HCT116 (cell line): ENCODE results near the gene FAM131A.

ENCODE experiments used
- CEBPB ChIP-seq: IDR thresholded peaks from 2 replicates; pipeline ENCODE4 v1.6.1; 2012; ENCODE audit warnings: low read depth
- CTCF ChIP-seq, 3 experiments: fragments of 200-600 bp in 1 of 3; sonication (generic) in 1 of 3; IDR thresholded peaks in 2 of 3; conservative IDR thresholded peaks in 1 of 3; 2 replicates each; pipeline ENCODE4 v1.5.1; 2012 to 2017; ENCODE audit warnings: low read depth in 2 of 3, low read length in 2 of 3, antibody characterized with exemption in 1 of 3, borderline replicate concordance in 1 of 3, control low read depth in 1 of 3, mild to moderate bottlenecking in 1 of 3, mixed read lengths in 1 of 3, mixed run types in 1 of 3, moderate library complexity in 1 of 3; ENCODE audit not compliant: insufficient read depth in 1 of 3
- EZH2 ChIP-seq: fragments of 200-600 bp; sonication (generic); IDR thresholded peaks from 2 replicates; pipeline ENCODE4 v1.6.1; 2017; ENCODE audit warnings: antibody characterized with exemption, mixed run types
- EZH2phosphoT487 ChIP-seq: fragments of 200-600 bp; IDR thresholded peaks from 2 replicates; pipeline ENCODE4 v1.6.1; 2018; ENCODE audit warnings: antibody characterized with exemption, borderline replicate concordance
- JUND ChIP-seq: IDR thresholded peaks from 2 replicates; pipeline ENCODE4 v1.6.1; 2012
- POLR2A ChIP-seq: IDR thresholded peaks from 2 replicates; pipeline ENCODE4 v1.7.0; 2011; ENCODE audit warnings: borderline replicate concordance; ENCODE audit not compliant: insufficient read depth, insufficient read length; ENCODE audit errors: extremely low read depth
- POLR2AphosphoS5 ChIP-seq: IDR thresholded peaks from 2 replicates; pipeline ENCODE4 v1.6.1; 2011; ENCODE audit warnings: mild to moderate bottlenecking, low read depth, low read length, moderate library complexity
- REST ChIP-seq: IDR thresholded peaks from 2 replicates; pipeline ENCODE4 v1.6.1; 2012; ENCODE audit warnings: low read depth
- ZNF274 ChIP-seq: fragments of 200-500 bp; sonication (Bioruptor generic); IDR thresholded peaks from 2 replicates; pipeline ENCODE4 v1.6.1; 2014; ENCODE audit warnings: mild to moderate bottlenecking, low read depth, low read length, inconsistent platforms

DNA sequence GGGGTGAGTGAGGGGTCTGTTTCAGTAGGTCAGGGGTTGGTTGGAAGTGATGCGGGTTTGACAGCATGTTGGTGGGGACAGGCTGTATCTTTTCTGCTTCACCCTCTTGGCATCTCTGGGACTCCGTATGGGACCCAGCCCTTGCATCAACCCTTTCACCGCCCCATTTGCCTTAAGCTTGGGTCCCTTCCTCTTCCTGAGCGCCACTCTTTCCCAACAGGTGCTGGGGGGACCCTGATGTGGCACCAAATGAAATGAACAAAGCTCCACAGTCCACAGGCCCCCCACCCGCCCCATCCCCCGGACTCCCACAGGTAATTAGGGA lies 21.9 kb upstream of the FAM131A start:
- TF ChIP-seq ZNF274 (no peak), EZH2phosphoT487 (no peak), JUND (no peak), REST (no peak), CTCF (IDR thresholded peaks at IDR 0.05 in 2 of 3, conservative IDR thresholded peaks at IDR 0.05 in 1 of 3; ENCODE audit: borderline replicate concordance in 1 of 3, insufficient read depth in 1 of 3, low read depth in 2 of 3, low read length in 2 of 3) (no peak), POLR2A (no peak), POLR2AphosphoS5 (no peak), CEBPB (no peak), EZH2 (no peak)
